SK-N-SH treated with all-trans-retinoic acid at 6 μM for 48 hours (cell line): ENCODE results near the gene TPRG1.

Experiments
- ARNTL ChIP-seq: fragments of 450-650 bp; formaldehyde crosslinking; IDR thresholded peaks from 2 replicates; pipeline ENCODE4 v1.5.0; 2020; ENCODE audit warnings: low read depth, mild to moderate bottlenecking, moderate library complexity, borderline replicate concordance
- BACH2 ChIP-seq: fragments of 250-450 bp; sonication (Bioruptor Pico); IDR thresholded peaks from 2 replicates; pipeline ENCODE4 v1.9.0; 2021; ENCODE audit warnings: mild to moderate bottlenecking, borderline replicate concordance
- ISL1 ChIP-seq: fragments of 250-450 bp; sonication (Bioruptor Pico); IDR thresholded peaks from 2 replicates; pipeline ENCODE4 v2.1.2; 2022; ENCODE audit warnings: mild to moderate bottlenecking, moderate library complexity
- RARB ChIP-seq: fragments of 250-450 bp; sonication (Bioruptor Pico); IDR thresholded peaks from 2 replicates; pipeline ENCODE4 v1.8.0; 2021; ENCODE audit warnings: mild to moderate bottlenecking, moderate library complexity
- TCF4 ChIP-seq: fragments of 250-450 bp; sonication (Bioruptor Pico); IDR thresholded peaks from 2 replicates; pipeline ENCODE4 v1.8.0; 2021; ENCODE audit warnings: mild to moderate bottlenecking, moderate library complexity, borderline replicate concordance
- ZC3H10 ChIP-seq: fragments of 250-450 bp; sonication (Bioruptor Pico); IDR thresholded peaks from 2 replicates; pipeline ENCODE4 v1.5.1; 2021; ENCODE audit warnings: mild to moderate bottlenecking, moderate library complexity
- ZFP3 ChIP-seq: fragments of 250-450 bp; sonication (Bioruptor Pico); IDR thresholded peaks from 2 replicates; pipeline ENCODE4 v1.5.0; 2020; ENCODE audit warnings: mild to moderate bottlenecking, moderate library complexity
- ZNF70 ChIP-seq: fragments of 450-650 bp; formaldehyde crosslinking; IDR thresholded peaks from 2 replicates; pipeline ENCODE4 v1.5.0; 2020; ENCODE audit warnings: mild to moderate bottlenecking, moderate library complexity
- ZNF8 ChIP-seq: fragments of 450-650 bp; formaldehyde crosslinking; IDR thresholded peaks from 2 replicates; pipeline ENCODE4 v1.5.0; 2020; ENCODE audit warnings: mild to moderate bottlenecking, moderate library complexity
- TF ChIP-seq, protein P1 (sequence below): fragments of 250-450 bp; sonication (Bioruptor Pico); IDR thresholded peaks from 2 replicates; pipeline ENCODE4 v1.8.0; 2021; ENCODE audit warnings: low read depth, mild to moderate bottlenecking, moderate library complexity, borderline replicate concordance
- TF ChIP-seq, protein P2 (sequence below): fragments of 250-450 bp; sonication (Bioruptor Pico); IDR thresholded peaks from 2 replicates; pipeline ENCODE4 v1.8.0; 2020; ENCODE audit warnings: mild to moderate bottlenecking, moderate library complexity, borderline replicate concordance
- TF ChIP-seq, protein P3 (sequence below): fragments of 250-450 bp; sonication (Bioruptor Pico); IDR thresholded peaks from 2 replicates; pipeline ENCODE4 v1.5.1; 2020; ENCODE audit warnings: low read depth, mild to moderate bottlenecking, moderate library complexity

DNA sequence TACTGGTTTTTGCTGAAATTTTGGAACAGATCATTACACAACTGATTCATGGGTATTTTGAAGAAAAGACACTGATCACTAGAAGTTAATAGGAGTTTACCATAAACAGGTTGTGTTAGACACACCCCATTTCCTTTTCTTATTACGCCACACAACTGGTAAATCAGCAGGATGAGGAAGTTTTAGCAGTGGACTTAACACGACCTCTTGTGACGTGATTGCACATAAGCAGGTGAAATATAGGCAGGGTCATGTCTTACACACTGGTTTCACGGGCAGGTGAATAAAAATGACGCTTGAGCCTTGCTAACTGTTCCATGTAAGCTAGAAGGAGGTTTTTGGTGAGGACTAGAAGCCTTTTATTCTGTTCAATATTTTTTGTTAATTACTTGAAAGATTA, 27.1 kb upstream of the TPRG1 start:
- TF ChIP-seq ZNF8 (CRISPR knock-in tag) (no peak), ZFP3 (CRISPR knock-in tag) (no peak), ISL1 (no peak), ZC3H10 (CRISPR knock-in tag) (no peak), ZNF70 (CRISPR knock-in tag) (no peak), TCF4 (CRISPR knock-in tag) (no peak), ARNTL (no peak), BACH2 (CRISPR knock-in tag) (no peak), RARB (CRISPR knock-in tag) (no peak)
- TF ChIP-seq, protein P1, sequence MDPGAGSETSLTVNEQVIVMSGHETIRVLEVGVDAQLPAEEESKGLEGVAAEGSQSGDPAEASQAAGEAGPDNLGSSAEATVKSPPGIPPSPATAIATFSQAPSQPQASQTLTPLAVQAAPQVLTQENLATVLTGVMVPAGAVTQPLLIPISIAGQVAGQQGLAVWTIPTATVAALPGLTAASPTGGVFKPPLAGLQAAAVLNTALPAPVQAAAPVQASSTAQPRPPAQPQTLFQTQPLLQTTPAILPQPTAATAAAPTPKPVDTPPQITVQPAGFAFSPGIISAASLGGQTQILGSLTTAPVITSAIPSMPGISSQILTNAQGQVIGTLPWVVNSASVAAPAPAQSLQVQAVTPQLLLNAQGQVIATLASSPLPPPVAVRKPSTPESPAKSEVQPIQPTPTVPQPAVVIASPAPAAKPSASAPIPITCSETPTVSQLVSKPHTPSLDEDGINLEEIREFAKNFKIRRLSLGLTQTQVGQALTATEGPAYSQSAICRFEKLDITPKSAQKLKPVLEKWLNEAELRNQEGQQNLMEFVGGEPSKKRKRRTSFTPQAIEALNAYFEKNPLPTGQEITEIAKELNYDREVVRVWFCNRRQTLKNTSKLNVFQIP (CRISPR knock-in tag): no peak
- TF ChIP-seq, protein P2, sequence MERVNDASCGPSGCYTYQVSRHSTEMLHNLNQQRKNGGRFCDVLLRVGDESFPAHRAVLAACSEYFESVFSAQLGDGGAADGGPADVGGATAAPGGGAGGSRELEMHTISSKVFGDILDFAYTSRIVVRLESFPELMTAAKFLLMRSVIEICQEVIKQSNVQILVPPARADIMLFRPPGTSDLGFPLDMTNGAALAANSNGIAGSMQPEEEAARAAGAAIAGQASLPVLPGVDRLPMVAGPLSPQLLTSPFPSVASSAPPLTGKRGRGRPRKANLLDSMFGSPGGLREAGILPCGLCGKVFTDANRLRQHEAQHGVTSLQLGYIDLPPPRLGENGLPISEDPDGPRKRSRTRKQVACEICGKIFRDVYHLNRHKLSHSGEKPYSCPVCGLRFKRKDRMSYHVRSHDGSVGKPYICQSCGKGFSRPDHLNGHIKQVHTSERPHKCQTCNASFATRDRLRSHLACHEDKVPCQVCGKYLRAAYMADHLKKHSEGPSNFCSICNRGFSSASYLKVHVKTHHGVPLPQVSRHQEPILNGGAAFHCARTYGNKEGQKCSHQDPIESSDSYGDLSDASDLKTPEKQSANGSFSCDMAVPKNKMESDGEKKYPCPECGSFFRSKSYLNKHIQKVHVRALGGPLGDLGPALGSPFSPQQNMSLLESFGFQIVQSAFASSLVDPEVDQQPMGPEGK (CRISPR knock-in tag): no peak
- TF ChIP-seq, protein P3, sequence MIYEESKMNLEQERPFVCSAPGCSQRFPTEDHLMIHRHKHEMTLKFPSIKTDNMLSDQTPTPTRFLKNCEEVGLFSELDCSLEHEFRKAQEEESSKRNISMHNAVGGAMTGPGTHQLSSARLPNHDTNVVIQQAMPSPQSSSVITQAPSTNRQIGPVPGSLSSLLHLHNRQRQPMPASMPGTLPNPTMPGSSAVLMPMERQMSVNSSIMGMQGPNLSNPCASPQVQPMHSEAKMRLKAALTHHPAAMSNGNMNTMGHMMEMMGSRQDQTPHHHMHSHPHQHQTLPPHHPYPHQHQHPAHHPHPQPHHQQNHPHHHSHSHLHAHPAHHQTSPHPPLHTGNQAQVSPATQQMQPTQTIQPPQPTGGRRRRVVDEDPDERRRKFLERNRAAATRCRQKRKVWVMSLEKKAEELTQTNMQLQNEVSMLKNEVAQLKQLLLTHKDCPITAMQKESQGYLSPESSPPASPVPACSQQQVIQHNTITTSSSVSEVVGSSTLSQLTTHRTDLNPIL (CRISPR knock-in tag): no peak
